Measurements from ENCODE around the gene HMGB1. TPM values are rescaled to one million over a fixed set of nuclear protein-coding genes. Genes with fewer than 3 reads are reported as not detected.
"Not testable (repeated sequence)": the region's sequence is repeated elsewhere in the genome, so short reads cannot be mapped to it uniquely, and the experiment has no call there.

HMGB1 gene
- total RNA-seq, 4 donors from 2014 or later: 93.5 to 280 (median 154) TPM

DNA sequence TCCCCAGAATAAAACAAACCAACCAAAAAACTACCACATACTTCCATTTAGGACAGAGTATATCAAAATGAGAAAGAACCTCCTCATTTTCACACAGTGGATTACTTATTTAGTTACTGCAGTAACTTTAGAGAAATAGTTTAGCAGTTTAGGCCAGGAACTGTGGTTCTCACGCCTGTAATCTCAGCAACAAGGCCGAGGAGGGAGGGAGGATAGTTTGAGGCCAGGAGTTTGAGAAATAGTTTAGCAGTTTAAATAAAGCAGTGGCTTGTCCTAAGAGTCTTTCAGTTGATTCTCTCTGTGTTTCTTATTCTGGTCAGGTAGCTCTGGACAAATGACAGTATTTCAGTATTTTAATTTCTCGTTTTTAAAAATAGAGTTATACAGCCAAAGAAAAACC, 9.4 kb downstream of the HMGB1 start:
- Histone ChIP-seq H3K27ac (no peak overlapping the region), H3K9me3 (no peaks in the 10 kb centered on the region), H3K4me1 (no peaks in the 10 kb centered on the region), H3K36me3 (peaks cover 0 to 7% (median 0%) of the 10 kb centered on the region in 3 donors), H3K4me3 (no peak overlapping the region), H3K27me3 (no peaks in the 10 kb centered on the region)
- TF ChIP-seq, protein P1, sequence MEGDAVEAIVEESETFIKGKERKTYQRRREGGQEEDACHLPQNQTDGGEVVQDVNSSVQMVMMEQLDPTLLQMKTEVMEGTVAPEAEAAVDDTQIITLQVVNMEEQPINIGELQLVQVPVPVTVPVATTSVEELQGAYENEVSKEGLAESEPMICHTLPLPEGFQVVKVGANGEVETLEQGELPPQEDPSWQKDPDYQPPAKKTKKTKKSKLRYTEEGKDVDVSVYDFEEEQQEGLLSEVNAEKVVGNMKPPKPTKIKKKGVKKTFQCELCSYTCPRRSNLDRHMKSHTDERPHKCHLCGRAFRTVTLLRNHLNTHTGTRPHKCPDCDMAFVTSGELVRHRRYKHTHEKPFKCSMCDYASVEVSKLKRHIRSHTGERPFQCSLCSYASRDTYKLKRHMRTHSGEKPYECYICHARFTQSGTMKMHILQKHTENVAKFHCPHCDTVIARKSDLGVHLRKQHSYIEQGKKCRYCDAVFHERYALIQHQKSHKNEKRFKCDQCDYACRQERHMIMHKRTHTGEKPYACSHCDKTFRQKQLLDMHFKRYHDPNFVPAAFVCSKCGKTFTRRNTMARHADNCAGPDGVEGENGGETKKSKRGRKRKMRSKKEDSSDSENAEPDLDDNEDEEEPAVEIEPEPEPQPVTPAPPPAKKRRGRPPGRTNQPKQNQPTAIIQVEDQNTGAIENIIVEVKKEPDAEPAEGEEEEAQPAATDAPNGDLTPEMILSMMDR (IDR thresholded peaks at IDR 0.05): no peak
- TF ChIP-seq POLR2A (IDR thresholded peaks at IDR 0.05): no peak
- no peak for DNase-seq

DNA sequence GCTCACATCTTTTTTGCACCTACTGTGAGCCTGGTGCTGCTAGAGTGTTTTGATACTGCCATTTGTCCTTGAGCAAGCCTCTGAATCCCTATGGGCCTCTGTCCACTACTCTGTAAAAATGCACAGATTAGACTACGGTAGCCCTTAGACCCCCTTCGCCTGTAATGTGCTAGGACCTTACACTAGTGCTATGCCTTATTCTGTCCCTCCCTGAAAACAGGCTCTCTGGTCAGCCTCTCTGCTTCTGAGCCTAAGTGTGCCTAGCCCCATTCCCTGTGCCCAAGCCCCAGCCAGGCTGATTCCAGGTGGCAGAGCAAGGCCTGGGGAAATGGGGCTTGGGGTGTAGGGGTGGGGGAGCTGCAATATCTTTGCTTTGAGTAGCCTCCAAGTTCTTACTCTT, 10.7 kb downstream of the HMGB1 start:
- no peak overlapping the region for H3K27ac ChIP-seq
- H3K27me3 ChIP-seq: no peaks in the 10 kb centered on the region
- H3K4me3 ChIP-seq: no peak overlapping the region
- H3K4me1 ChIP-seq: no peaks in the 10 kb centered on the region
- no peaks in the 10 kb centered on the region for H3K9me3 ChIP-seq
- H3K36me3 ChIP-seq: peaks cover 0 to 7% (median 0%) of the 10 kb centered on the region in 3 donors
- no peak for TF ChIP-seq POLR2A (IDR thresholded peaks at IDR 0.05)
- TF ChIP-seq, protein P1 (IDR thresholded peaks at IDR 0.05): no peak
- no peak for DNase-seq

DNA sequence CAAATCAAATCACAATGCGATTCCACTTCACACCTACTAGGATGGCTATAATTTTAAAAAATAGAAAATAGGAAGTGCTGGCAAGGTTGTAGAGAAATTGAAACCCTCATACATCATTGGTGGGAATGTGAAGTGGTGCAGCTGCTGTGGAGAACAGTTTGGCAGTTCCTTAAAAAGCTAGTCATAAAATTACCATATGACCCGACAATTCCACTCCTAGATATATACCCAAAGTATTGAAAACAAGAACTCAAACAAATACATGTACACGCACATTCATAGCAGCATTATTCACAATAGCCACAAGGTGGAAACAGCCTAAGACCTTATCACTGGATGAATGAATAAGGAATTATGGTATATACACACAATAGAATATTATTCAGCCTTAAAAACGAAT, 12.0 kb downstream of the HMGB1 start:
- no peaks in the 10 kb centered on the region for H3K36me3 ChIP-seq
- no peaks in the 10 kb centered on the region for H3K4me1 ChIP-seq
- no peak for DNase-seq
- TF ChIP-seq, protein P1 (IDR thresholded peaks at IDR 0.05): peak in 4 of 6 experiments; percentile 10 to 24 (median 18)
- TF ChIP-seq POLR2A (IDR thresholded peaks at IDR 0.05): no peak
- H3K4me3 ChIP-seq: no peak overlapping the region
- no peaks in the 10 kb centered on the region for H3K9me3 ChIP-seq
- H3K27me3 ChIP-seq: no peaks in the 10 kb centered on the region
- H3K27ac ChIP-seq: no peak overlapping the region

DNA sequence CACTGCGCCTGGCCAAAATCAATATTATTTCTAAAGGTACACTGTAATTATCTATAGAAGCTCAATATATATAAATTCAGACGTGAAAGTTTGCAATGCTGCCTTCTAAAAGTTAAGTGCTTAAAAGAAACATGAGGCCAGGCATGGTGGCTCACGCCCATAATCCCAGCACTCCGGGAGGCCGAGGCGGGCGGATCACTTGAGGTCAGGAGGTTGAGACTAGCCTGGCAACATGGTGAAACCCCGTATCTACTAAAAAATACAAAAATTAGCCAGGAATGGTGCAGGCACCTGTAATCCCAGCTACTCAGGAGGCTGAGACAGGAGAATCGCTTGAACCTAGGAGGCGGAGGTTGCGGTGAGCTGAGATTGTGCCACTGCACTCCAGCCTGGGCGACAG, 14.3 kb downstream of the HMGB1 start:
- H3K27ac ChIP-seq, H3K4me3 ChIP-seq, H3K27me3 ChIP-seq, H3K9me3 ChIP-seq, H3K36me3 ChIP-seq, DNase-seq, H3K4me1 ChIP-seq: not testable (repeated sequence)

DNA sequence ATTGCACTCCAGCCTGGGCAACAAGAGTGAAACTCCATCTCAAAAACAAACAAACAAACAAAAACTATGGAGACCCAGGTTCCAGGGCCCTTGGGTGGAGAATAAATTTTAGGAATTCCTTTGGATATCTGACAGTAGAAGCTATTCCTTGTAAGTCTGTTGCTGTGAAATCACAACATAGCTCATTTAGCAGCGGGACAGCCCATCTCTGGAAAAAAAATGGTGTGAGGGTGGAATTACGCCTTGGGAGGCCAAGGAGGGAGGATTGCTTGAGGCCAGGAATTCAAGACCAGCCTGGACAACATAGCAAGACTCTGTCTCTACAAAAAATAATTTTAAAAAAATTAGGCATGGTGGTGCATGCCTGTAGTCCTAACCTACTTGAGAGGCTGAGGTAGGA, 15.7 kb downstream of the HMGB1 start:
- Histone ChIP-seq H3K27me3 (no peaks in the 10 kb centered on the region), H3K4me1 (peaks cover 0 to 15% (median 2%) of the 10 kb centered on the region in 4 donors), H3K36me3 (no peaks in the 10 kb centered on the region), H3K27ac (no peak overlapping the region), H3K4me3 (no peak overlapping the region), H3K9me3 (no peaks in the 10 kb centered on the region)
- no peak for DNase-seq
- TF ChIP-seq, protein P1 (IDR thresholded peaks at IDR 0.05): no peak
- TF ChIP-seq POLR2A (IDR thresholded peaks at IDR 0.05): no peak

DNA sequence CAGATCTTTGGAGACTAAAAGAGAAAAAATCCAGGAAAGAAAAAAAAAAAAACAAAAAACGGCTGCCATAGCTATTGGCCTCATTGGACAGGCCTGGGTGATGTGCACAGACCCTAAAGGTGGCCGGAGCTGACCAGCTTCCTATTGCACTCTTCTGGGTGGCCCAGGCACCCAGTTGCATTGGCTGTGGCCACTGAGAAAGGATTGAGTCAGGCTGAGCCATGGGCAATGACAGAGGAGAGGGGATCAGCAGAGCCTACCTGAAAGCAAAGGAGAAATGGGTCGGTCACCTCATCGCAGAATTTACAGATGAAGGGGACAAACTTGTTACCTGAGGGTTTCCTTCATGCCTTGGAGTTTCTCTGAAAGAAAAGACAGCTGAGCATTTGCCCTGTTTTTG, 17.3 kb downstream of the HMGB1 start:
- no peak for DNase-seq
- no peaks in the 10 kb centered on the region for H3K27me3 ChIP-seq
- H3K4me1 ChIP-seq: peaks cover 0 to 15% (median 5%) of the 10 kb centered on the region in 4 donors
- no peak overlapping the region for H3K4me3 ChIP-seq
- no peaks in the 10 kb centered on the region for H3K9me3 ChIP-seq
- no peak for TF ChIP-seq POLR2A (IDR thresholded peaks at IDR 0.05)
- TF ChIP-seq, protein P1 (IDR thresholded peaks at IDR 0.05): no peak
- no peaks in the 10 kb centered on the region for H3K36me3 ChIP-seq
- no peak overlapping the region for H3K27ac ChIP-seq

All from Peyer's patch (tissue), 4 donors.